HG03460 (cell line): ENCODE results near the gene JSRP1.

ENCODE experiments used
- ATAC-seq: cut with Tn5 transposase; IDR thresholded peaks from one replicate; pipeline ENCODE4 v1.9.1; 2021; ENCODE audit not compliant: unreplicated experiment

JSRP1 gene

GRCh38 chr19:2255982-2256685 is at the start of gene JSRP1:
Gene JSRP1, minus strand, starts transcription at chr19:2256417. Its CDS starts 1,103 bp downstream, at chr19:2255314.
- ATAC-seq = no peak

GRCh38 chr19:2305452-2306280 is 49.4 kb upstream of the JSRP1 start:
- no peak for ATAC-seq

- ATAC-seq = no peak
Measured at GRCh38 chr19:2303211-2303798, 47.1 kb upstream of the JSRP1 start.

GRCh38 chr19:2302319-2303210 is 46.3 kb upstream of the JSRP1 start:
- ATAC-seq = no peak

- no peak for ATAC-seq
Measured at GRCh38 chr19:2300533-2300932, 44.3 kb upstream of the JSRP1 start.

GRCh38 chr19:2296141-2296540 is 39.9 kb upstream of the JSRP1 start:
- ATAC-seq = no peak

- no peak for ATAC-seq
Measured at GRCh38 chr19:2294687-2295335, 38.6 kb upstream of the JSRP1 start.

- no peak for ATAC-seq
Measured at GRCh38 chr19:2291185-2291751, 35.1 kb upstream of the JSRP1 start.

- no peak for ATAC-seq
Measured at GRCh38 chr19:2290441-2291184, 34.4 kb upstream of the JSRP1 start.

- ATAC-seq = no peak
Measured at GRCh38 chr19:2289714-2290435, 33.7 kb upstream of the JSRP1 start.

GRCh38 chr19:2288818-2289713 is 32.8 kb upstream of the JSRP1 start:
- ATAC-seq = no peak

GRCh38 chr19:2288338-2288817 is 32.2 kb upstream of the JSRP1 start:
- no peak for ATAC-seq

GRCh38 chr19:2287585-2288337 is 31.5 kb upstream of the JSRP1 start:
- no peak for ATAC-seq

- ATAC-seq = no peak
Measured at GRCh38 chr19:2286402-2287140, 30.4 kb upstream of the JSRP1 start.

GRCh38 chr19:2283835-2284507 is 27.8 kb upstream of the JSRP1 start:
- no peak for ATAC-seq

- ATAC-seq = no peak
Measured at GRCh38 chr19:2282862-2283237, 26.6 kb upstream of the JSRP1 start.
